K562 (cell line): Measurements from ENCODE around the gene PHACTR3. TPM values are rescaled to one million over a fixed set of nuclear protein-coding genes. Genes with fewer than 3 reads are reported as not detected.

Source experiments
- ATAC-seq: fragments of 200-7000 bp; cut with Tn5 transposase; 3 replicates; pipeline ENCODE4 v1.9.1; 2020; ENCODE audit warnings: moderate library complexity
- BruUV-seq: library from RNA; stranded (reverse); fragments of 400-500 nt; replicated peaks from 2 replicates; lab custom pipeline; 2021; lab: Mats Ljungman, UMichigan
- CTCF ChIA-PET: fragments of 300-600 bp; formaldehyde crosslinking; extraction: SDS; loops from one replicate; lab custom pipeline; 2021; ENCODE audit warnings: low intra/inter-chr PET ratio; lab: Yijun Ruan, JAX
- POLR2A ChIA-PET: fragments of 300-600, 350-650 bp; sonication (Branson Sonifier 250); formaldehyde crosslinking; extraction: SDS; loops from one replicate; lab custom pipeline; 2021; ENCODE audit warnings: antibody characterized with exemption, inconsistent platforms; lab: Yijun Ruan, JAX
- DNase-seq, 4 experiments: peaks; one replicate each; pipeline versions ENCODE4 v3.0.0 to v3.0.0-alpha.2; 2011 to 2018; ENCODE audit warnings: low spot score in 3 of 4, mixed read lengths in 3 of 4; ENCODE audit errors: extremely low read depth in 1 of 4
- FAIRE-seq: peaks from 2 replicates; lab custom pipeline; 2011; peaks lifted over from hg19 to GRCh38; lab: Jason Lieb, UNC
- H2AFZ ChIP-seq: 2 replicates; pipeline ENCODE4 v1.6.0; 2011; ENCODE audit warnings: low read depth, low read length, control low read depth, inconsistent platforms
- H3K27ac ChIP-seq: fragments of 200-600 bp; 3 replicates; pipeline ENCODE4 v1.8.0; 2011; ENCODE audit warnings: low read depth, mild to moderate bottlenecking, control low read depth, inconsistent platforms, low read length, moderate library complexity, mixed read lengths; ENCODE audit errors: extremely low read depth
- H3K27me3 ChIP-seq, 2 experiments: fragments of 300-600 bp in 1 of 2; 2 replicates in 1 of 2; 3 replicates in 1 of 2; pipeline versions ENCODE4 v1.6.0 to v1.8.0; 2011; ENCODE audit warnings: inconsistent platforms in 2 of 2, low read length in 2 of 2, mild to moderate bottlenecking in 1 of 2, mixed read lengths in 1 of 2, moderate library complexity in 1 of 2; ENCODE audit not compliant: control insufficient read depth in 2 of 2, insufficient read depth in 2 of 2
- H3K36me3 ChIP-seq: fragments of 300-600 bp; 3 replicates; pipeline ENCODE4 v1.8.0; 2011; ENCODE audit warnings: mild to moderate bottlenecking, low read length, inconsistent platforms; ENCODE audit not compliant: control insufficient read depth, insufficient read depth
- H3K4me1 ChIP-seq, 2 experiments: fragments of 200-600 bp in 1 of 2; replicated peaks in 1 of 2; 2 replicates in 1 of 2; 3 replicates in 1 of 2; pipeline versions ENCODE4 v1.5.1 to v1.8.0; 2011; ENCODE audit warnings: inconsistent platforms in 2 of 2, low read length in 2 of 2, mild to moderate bottlenecking in 1 of 2, mixed read lengths in 1 of 2, moderate library complexity in 1 of 2; ENCODE audit not compliant: control insufficient read depth in 2 of 2, insufficient read depth in 2 of 2
- H3K4me2 ChIP-seq: 2 replicates; pipeline ENCODE4 v1.6.1; 2011; ENCODE audit warnings: low read length, control low read depth, inconsistent platforms, mixed read lengths; ENCODE audit not compliant: insufficient read depth
- H3K4me3 ChIP-seq: fragments of 200-600 bp; sonication (generic), shearing (Covaris generic); 2 replicates; pipeline ENCODE4 v1.5.1; 2016; ENCODE audit warnings: control low read depth, inconsistent platforms
- H3K79me2 ChIP-seq: fragments of 200-600 bp; 3 replicates; pipeline ENCODE4 v1.8.0; 2011; ENCODE audit warnings: low read length, inconsistent platforms; ENCODE audit not compliant: control insufficient read depth, insufficient read depth
- H3K9ac ChIP-seq, 2 experiments: 2 replicates each; pipeline versions ENCODE4 v1.6.0 to v1.6.1; 2011; ENCODE audit warnings: low read depth in 2 of 2, low read length in 2 of 2, control low read depth in 1 of 2, inconsistent platforms in 1 of 2, mild to moderate bottlenecking in 1 of 2, mixed read lengths in 1 of 2; ENCODE audit not compliant: insufficient read depth in 1 of 2
- H3K9me1 ChIP-seq: one replicate; pipeline ENCODE4 v1.6.0; 2011; ENCODE audit warnings: inconsistent platforms, mild to moderate bottlenecking, low read length, moderate library complexity; ENCODE audit not compliant: control insufficient read depth, insufficient read depth
- H3K9me3 ChIP-seq: replicated peaks from 2 replicates; pipeline ENCODE4 v1.5.1; 2011; ENCODE audit warnings: low read depth, low read length, inconsistent platforms; ENCODE audit not compliant: control insufficient read depth, insufficient read depth
- H4K20me1 ChIP-seq: replicated peaks from 2 replicates; pipeline ENCODE4 v1.6.1; 2011; ENCODE audit warnings: low read length, inconsistent platforms, mixed read lengths; ENCODE audit not compliant: control insufficient read depth, insufficient read depth
- BCOR ChIP-seq: fragments of 450-650 bp; IDR thresholded peaks from 2 replicates; pipeline ENCODE4 v1.6.1; 2016
- CBX5 ChIP-seq: IDR thresholded peaks from 2 replicates; pipeline ENCODE4 v1.6.1; 2014; ENCODE audit warnings: low read depth, borderline replicate concordance
- ELF1 ChIP-seq: fragments of 200-800 bp; sonication (Bioruptor generic); IDR thresholded peaks from 2 replicates; pipeline ENCODE4 v1.6.1; 2016; ENCODE audit warnings: missing genetic modification characterization, missing compliant biosample characterization
- ESRRB ChIP-seq: fragments of 250-450 bp; sonication (Bioruptor Pico); IDR thresholded peaks from 2 replicates; pipeline ENCODE4 v1.5.0; 2020; ENCODE audit warnings: mild to moderate bottlenecking, moderate library complexity, borderline replicate concordance
- MTA1 ChIP-seq: fragments of 450-650 bp; IDR thresholded peaks from 2 replicates; pipeline ENCODE4 v1.6.1; 2017; ENCODE audit warnings: borderline replicate concordance
- NR1H2 ChIP-seq: sonication (generic); formaldehyde crosslinking; IDR thresholded peaks from 2 replicates; pipeline ENCODE4 v1.4.0; 2020; ENCODE audit warnings: mild to moderate bottlenecking, missing genetic modification reagents
- PHB ChIP-seq: fragments of 250-450 bp; sonication (Bioruptor Pico); IDR thresholded peaks from 2 replicates; pipeline ENCODE4 v1.5.0; 2021
- PTRF ChIP-seq: fragments of 450-650 bp; IDR thresholded peaks from 2 replicates; pipeline ENCODE4 v1.6.1; 2016; ENCODE audit warnings: mild to moderate bottlenecking, missing genetic modification characterization, missing compliant biosample characterization
- SMARCA5 ChIP-seq: fragments of 450-650 bp; IDR thresholded peaks from 2 replicates; pipeline ENCODE4 v1.6.1; 2016
- WHSC1 ChIP-seq: IDR thresholded peaks from one replicate; pipeline ENCODE4 v1.6.1; 2012; ENCODE audit warnings: low read length, control low read depth, inconsistent platforms
- ZBTB8A ChIP-seq: fragments of 450-650 bp; IDR thresholded peaks from 2 replicates; pipeline ENCODE4 v1.6.1; 2018; ENCODE audit warnings: mild to moderate bottlenecking, moderate library complexity; ENCODE audit not compliant: partially characterized antibody
- ZFP36 ChIP-seq: fragments of 150-350 bp; IDR thresholded peaks from 2 replicates; pipeline ENCODE4 v1.6.1; 2018; ENCODE audit warnings: low read length, low read depth; ENCODE audit not compliant: partially characterized antibody
- ZKSCAN3 ChIP-seq: fragments of 250-450 bp; sonication (Bioruptor Pico); IDR thresholded peaks from 2 replicates; pipeline ENCODE4 v1.4.0; 2020
- ZNF76 ChIP-seq: fragments of 250-450 bp; sonication (Bioruptor Pico); IDR thresholded peaks from 2 replicates; pipeline ENCODE4 v1.4.0; 2020; ENCODE audit warnings: mild to moderate bottlenecking, moderate library complexity, borderline replicate concordance
- WGBS: fragments of 100-300 bp; shearing (Covaris generic); methylation state at CpG from one replicate; pipeline ENCODE4 v1.1.6; 2016; ENCODE audit warnings: low coverage, mixed read lengths; ENCODE audit not compliant: insufficient coverage; ENCODE audit errors: missing lambda C conversion rate; 5-methylcytosine and 5-hydroxymethylcytosine counted together
- in situ Hi-C: fragments of 300-500 bp; cut with MboI; formaldehyde crosslinking; loops from 4 replicates; pipeline ENCODE4 v1.15.0; 2018; ENCODE audit warnings: inconsistent platforms, mixed read lengths
- intact Hi-C: fragments of 100-400 bp; cut with micrococcal nuclease; formaldehyde crosslinking; loops from 2 replicates; pipeline ENCODE4 v1.14.2; 2022
- polyA plus RNA-seq, 8 experiments: library from polyadenylated mRNA; depleted of rRNA in 4 of 8; stranded (reverse) in 5 of 8; unstranded in 3 of 8; fragments of >200 nt; fragmentation: Nextera tagmentation in 2 of 8; fragmentation: Illumina TruSeq in 1 of 8; extraction: Ambion mirVana in 2 of 8; extraction: Trizol in 1 of 8; gene quantifications; 2 replicates each; pipeline versions ENCODE4 v1.2.1 to v1.2.3, GENCODE V29; 2011 to 2014; ENCODE audit warnings: inconsistent platforms in 1 of 8, missing spikeins in 1 of 8
- total RNA-seq, 7 experiments: library from RNA; depleted of rRNA in 6 of 7; stranded (reverse); fragments of >200 nt in 6 of 7; fragmentation: Illumina TruSeq in 2 of 7; extraction: Trizol in 2 of 7; gene quantifications; 2 replicates each; pipeline versions ENCODE4 v1.2.1 to v1.2.3, GENCODE V29; 2011 to 2021; ENCODE audit warnings: low replicate concordance in 1 of 7
- TF ChIP-seq, protein P1 (sequence below): fragments of 450-650 bp; IDR thresholded peaks from one replicate; pipeline ENCODE4 v1.6.1; 2018; ENCODE audit warnings: mild to moderate bottlenecking, moderate library complexity; ENCODE audit not compliant: partially characterized antibody
- TF ChIP-seq, protein P2 (sequence below): sonication (generic); formaldehyde crosslinking; IDR thresholded peaks from 2 replicates; pipeline ENCODE4 v1.8.1; 2023; ENCODE audit warnings: mild to moderate bottlenecking, missing genetic modification reagents
- TF ChIP-seq, protein P3 (sequence below): fragments of 250-450 bp; sonication (Bioruptor Pico); IDR thresholded peaks from 2 replicates; pipeline ENCODE4 v1.4.0; 2020; ENCODE audit warnings: mild to moderate bottlenecking, moderate library complexity

Gene PHACTR3
- total and polyA plus RNA-seq, 9 of the 15 experiments (the other 6 are each of a cell fraction or from before 2014, with no cell fraction given) = not detected

DNA sequence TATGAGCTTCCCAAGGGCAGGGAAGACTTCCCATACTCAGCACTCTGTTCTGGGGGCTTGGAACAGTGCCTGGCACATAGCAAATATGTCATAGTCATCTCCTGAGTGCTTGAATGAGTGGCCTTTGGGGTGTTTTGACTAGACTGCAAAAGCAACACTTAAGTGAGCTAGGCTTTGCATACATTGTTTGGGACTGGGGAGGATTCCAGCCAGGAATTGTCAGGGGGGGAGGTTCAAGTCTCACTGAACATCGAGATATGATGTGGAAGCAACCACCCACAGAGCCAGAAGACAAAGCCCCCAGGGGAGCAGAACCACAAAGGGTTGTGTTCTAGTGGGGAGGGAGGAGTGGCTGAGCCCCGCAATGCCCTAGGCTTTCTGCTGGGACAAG is 230.7 kb downstream of the PHACTR3 start:
- in situ Hi-C loops = no loop called here
- Histone ChIP-seq H3K27ac (no peak overlapping the region), H3K9me3 (no peaks in the 10 kb centered on the region), H3K4me2 (no peak overlapping the region), H3K4me3 (no peak overlapping the region), H3K9me1 (no peaks in the 10 kb centered on the region), H3K9ac (no peak overlapping the region), H4K20me1 (no peaks in the 10 kb centered on the region), H3K79me2 (no peaks in the 10 kb centered on the region), H3K4me1 (no peaks in the 10 kb centered on the region), H3K27me3 (peaks cover 0 to 17% of the 10 kb centered on the region in 2 experiments; a peak in 3 of 5 replicates), H3K36me3 (no peaks in the 10 kb centered on the region), H2AFZ (no peak overlapping the region)
- POLR2A ChIA-PET = no interaction called here
- no peak for DNase-seq
- BruUV-seq = no TSS peak
- CTCF ChIA-PET = no interaction called here
- WGBS = 0% methylated on average over 2 of the region's 2 CpGs
- no peak for ATAC-seq
- FAIRE-seq = no peak
- intact Hi-C loops = no loop called here
- TF ChIP-seq, protein P1, sequence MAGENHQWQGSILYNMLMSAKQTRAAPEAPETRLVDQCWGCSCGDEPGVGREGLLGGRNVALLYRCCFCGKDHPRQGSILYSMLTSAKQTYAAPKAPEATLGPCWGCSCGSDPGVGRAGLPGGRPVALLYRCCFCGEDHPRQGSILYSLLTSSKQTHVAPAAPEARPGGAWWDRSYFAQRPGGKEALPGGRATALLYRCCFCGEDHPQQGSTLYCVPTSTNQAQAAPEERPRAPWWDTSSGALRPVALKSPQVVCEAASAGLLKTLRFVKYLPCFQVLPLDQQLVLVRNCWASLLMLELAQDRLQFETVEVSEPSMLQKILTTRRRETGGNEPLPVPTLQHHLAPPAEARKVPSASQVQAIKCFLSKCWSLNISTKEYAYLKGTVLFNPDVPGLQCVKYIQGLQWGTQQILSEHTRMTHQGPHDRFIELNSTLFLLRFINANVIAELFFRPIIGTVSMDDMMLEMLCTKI = no peak
- TF ChIP-seq ZNF76 (CRISPR knock-in tag) = no peak
- no peak for TF ChIP-seq ZKSCAN3 (CRISPR knock-in tag)
- TF ChIP-seq, protein P2, sequence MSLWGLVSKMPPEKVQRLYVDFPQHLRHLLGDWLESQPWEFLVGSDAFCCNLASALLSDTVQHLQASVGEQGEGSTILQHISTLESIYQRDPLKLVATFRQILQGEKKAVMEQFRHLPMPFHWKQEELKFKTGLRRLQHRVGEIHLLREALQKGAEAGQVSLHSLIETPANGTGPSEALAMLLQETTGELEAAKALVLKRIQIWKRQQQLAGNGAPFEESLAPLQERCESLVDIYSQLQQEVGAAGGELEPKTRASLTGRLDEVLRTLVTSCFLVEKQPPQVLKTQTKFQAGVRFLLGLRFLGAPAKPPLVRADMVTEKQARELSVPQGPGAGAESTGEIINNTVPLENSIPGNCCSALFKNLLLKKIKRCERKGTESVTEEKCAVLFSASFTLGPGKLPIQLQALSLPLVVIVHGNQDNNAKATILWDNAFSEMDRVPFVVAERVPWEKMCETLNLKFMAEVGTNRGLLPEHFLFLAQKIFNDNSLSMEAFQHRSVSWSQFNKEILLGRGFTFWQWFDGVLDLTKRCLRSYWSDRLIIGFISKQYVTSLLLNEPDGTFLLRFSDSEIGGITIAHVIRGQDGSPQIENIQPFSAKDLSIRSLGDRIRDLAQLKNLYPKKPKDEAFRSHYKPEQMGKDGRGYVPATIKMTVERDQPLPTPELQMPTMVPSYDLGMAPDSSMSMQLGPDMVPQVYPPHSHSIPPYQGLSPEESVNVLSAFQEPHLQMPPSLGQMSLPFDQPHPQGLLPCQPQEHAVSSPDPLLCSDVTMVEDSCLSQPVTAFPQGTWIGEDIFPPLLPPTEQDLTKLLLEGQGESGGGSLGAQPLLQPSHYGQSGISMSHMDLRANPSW = no peak
- TF ChIP-seq ESRRB (CRISPR knock-in tag) = no peak
- TF ChIP-seq MTA1 = no peak
- no peak for TF ChIP-seq CBX5
- TF ChIP-seq, protein P3, sequence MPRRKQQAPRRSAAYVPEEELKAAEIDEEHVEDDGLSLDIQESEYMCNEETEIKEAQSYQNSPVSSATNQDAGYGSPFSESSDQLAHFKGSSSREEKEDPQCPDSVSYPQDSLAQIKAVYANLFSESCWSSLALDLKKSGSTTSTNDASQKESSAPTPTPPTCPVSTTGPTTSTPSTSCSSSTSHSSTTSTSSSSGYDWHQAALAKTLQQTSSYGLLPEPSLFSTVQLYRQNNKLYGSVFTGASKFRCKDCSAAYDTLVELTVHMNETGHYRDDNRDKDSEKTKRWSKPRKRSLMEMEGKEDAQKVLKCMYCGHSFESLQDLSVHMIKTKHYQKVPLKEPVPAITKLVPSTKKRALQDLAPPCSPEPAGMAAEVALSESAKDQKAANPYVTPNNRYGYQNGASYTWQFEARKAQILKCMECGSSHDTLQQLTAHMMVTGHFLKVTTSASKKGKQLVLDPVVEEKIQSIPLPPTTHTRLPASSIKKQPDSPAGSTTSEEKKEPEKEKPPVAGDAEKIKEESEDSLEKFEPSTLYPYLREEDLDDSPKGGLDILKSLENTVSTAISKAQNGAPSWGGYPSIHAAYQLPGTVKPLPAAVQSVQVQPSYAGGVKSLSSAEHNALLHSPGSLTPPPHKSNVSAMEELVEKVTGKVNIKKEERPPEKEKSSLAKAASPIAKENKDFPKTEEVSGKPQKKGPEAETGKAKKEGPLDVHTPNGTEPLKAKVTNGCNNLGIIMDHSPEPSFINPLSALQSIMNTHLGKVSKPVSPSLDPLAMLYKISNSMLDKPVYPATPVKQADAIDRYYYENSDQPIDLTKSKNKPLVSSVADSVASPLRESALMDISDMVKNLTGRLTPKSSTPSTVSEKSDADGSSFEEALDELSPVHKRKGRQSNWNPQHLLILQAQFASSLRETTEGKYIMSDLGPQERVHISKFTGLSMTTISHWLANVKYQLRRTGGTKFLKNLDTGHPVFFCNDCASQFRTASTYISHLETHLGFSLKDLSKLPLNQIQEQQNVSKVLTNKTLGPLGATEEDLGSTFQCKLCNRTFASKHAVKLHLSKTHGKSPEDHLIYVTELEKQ = no peak
- no peak for TF ChIP-seq ZBTB8A
- no peak for TF ChIP-seq WHSC1
- TF ChIP-seq ELF1 = no peak
- TF ChIP-seq ZFP36 = no peak
- no peak for TF ChIP-seq NR1H2 (CRISPR knock-in tag)
- no peak for TF ChIP-seq PHB (CRISPR knock-in tag)
- TF ChIP-seq BCOR = no peak
- no peak for TF ChIP-seq SMARCA5
- TF ChIP-seq PTRF (tag) = no peak
